SK-N-SH (cell line): Measurements from ENCODE around the gene ANKRD16. TPM values are rescaled to one million over a fixed set of nuclear protein-coding genes. Genes with fewer than 3 reads are reported as not detected.

Experiments used
- CTCF ChIA-PET: fragments of 300-600, 350-600 bp; formaldehyde crosslinking; extraction: SDS; loops from one replicate; lab custom pipeline; 2021; lab: Yijun Ruan, JAX
- POLR2A ChIA-PET: fragments of 350-600 bp; sonication (Branson Sonifier 250); formaldehyde crosslinking; extraction: SDS; loops from one replicate; lab custom pipeline; 2020; ENCODE audit warnings: antibody characterized with exemption, inconsistent platforms; lab: Yijun Ruan, JAX
- DNase-seq: peaks from one replicate; pipeline ENCODE4 v3.0.0; 2012
- H2AFZ ChIP-seq: fragments of 200-600 bp; sonication (generic); 2 replicates; pipeline ENCODE4 v1.8.1; 2016; ENCODE audit warnings: antibody characterized with exemption, mild to moderate bottlenecking, low read depth
- H3F3A ChIP-seq: fragments of 200-600 bp; sonication (generic); replicated peaks from 2 replicates; pipeline ENCODE3; 2016; ENCODE audit warnings: antibody characterized with exemption, mild to moderate bottlenecking; ENCODE audit not compliant: insufficient read depth
- H3K27ac ChIP-seq, 2 experiments: fragments of 200-500 bp in 1 of 2; fragments of 200-600 bp in 1 of 2; sonication (Bioruptor generic) in 1 of 2; sonication (generic), shearing (Covaris generic) in 1 of 2; 2 replicates each; pipeline versions ENCODE4 v1.5.1 to v1.6.1; 2014 to 2016; ENCODE audit warnings: low read depth in 2 of 2, inconsistent platforms in 1 of 2, low read length in 1 of 2, mild to moderate bottlenecking in 1 of 2, mixed read lengths in 1 of 2
- H3K27me3 ChIP-seq: fragments of 200-600 bp; sonication (generic), shearing (Covaris generic); 2 replicates; pipeline ENCODE4 v1.6.1; 2016; ENCODE audit warnings: mixed run types; ENCODE audit not compliant: insufficient read depth
- H3K36me3 ChIP-seq, 2 experiments: fragments of 200-500 bp in 1 of 2; fragments of 200-600 bp in 1 of 2; sonication (Bioruptor generic) in 1 of 2; sonication (generic) in 1 of 2; replicated peaks in 1 of 2; 2 replicates each; pipeline versions ENCODE3 to v1.5.1; 2014 to 2016; ENCODE audit warnings: low read length in 1 of 2, mild to moderate bottlenecking in 1 of 2; ENCODE audit not compliant: insufficient read depth in 2 of 2, control insufficient read depth in 1 of 2
- H3K4me1 ChIP-seq, 2 experiments: fragments of 200-500 bp in 1 of 2; fragments of 200-600 bp in 1 of 2; sonication (Bioruptor generic) in 1 of 2; sonication (generic), shearing (Covaris generic) in 1 of 2; 2 replicates each; pipeline versions ENCODE4 v1.5.1 to v1.6.1; 2014 to 2016; ENCODE audit warnings: low read depth in 1 of 2, low read length in 1 of 2, mixed run types in 1 of 2; ENCODE audit not compliant: insufficient read depth in 2 of 2, control insufficient read depth in 1 of 2
- H3K4me2 ChIP-seq: fragments of 200-600 bp; sonication (generic), shearing (Covaris generic); 2 replicates; pipeline ENCODE4 v1.6.1; 2017; ENCODE audit warnings: mixed run types
- H3K4me3 ChIP-seq, 2 experiments: fragments of 200-500 bp in 1 of 2; fragments of 200-600 bp in 1 of 2; sonication (Bioruptor generic) in 1 of 2; sonication (generic), shearing (Covaris generic) in 1 of 2; 2 replicates each; pipeline versions ENCODE4 v1.5.1 to v1.8.1; 2014 to 2016; ENCODE audit warnings: low read depth in 2 of 2, inconsistent platforms in 1 of 2, low read length in 1 of 2, mild to moderate bottlenecking in 1 of 2, mixed read lengths in 1 of 2, moderate library complexity in 1 of 2
- H3K79me2 ChIP-seq: fragments of 200-600 bp; sonication (generic); 2 replicates; pipeline ENCODE4 v1.8.1; 2017; ENCODE audit warnings: mild to moderate bottlenecking; ENCODE audit not compliant: insufficient read depth
- H3K9ac ChIP-seq: fragments of 200-600 bp; sonication (generic); 2 replicates; pipeline ENCODE4 v1.6.1; 2017; ENCODE audit warnings: mixed run types
- H3K9me2 ChIP-seq: fragments of 200-600 bp; sonication (generic); 2 replicates; pipeline ENCODE4 v1.6.1; 2017; ENCODE audit warnings: mixed run types
- H3K9me3 ChIP-seq: fragments of 200-600 bp; sonication (generic); 2 replicates; pipeline ENCODE4 v1.6.1; 2017; ENCODE audit warnings: mixed run types, mild to moderate bottlenecking, moderate library complexity
- H4K20me1 ChIP-seq: fragments of 200-600 bp; sonication (generic); 2 replicates; pipeline ENCODE4 v1.6.1; 2017; ENCODE audit warnings: mild to moderate bottlenecking, mixed run types; ENCODE audit not compliant: insufficient read depth
- ELF1 ChIP-seq: IDR thresholded peaks from 2 replicates; pipeline ENCODE4 v1.4.0; 2012
- GABPA ChIP-seq: IDR thresholded peaks from 2 replicates; pipeline ENCODE4 v1.4.0; 2012; ENCODE audit warnings: low read depth, mild to moderate bottlenecking
- SIN3A ChIP-seq: IDR thresholded peaks from 2 replicates; pipeline ENCODE4 v1.6.1; 2012; ENCODE audit warnings: low read depth, mild to moderate bottlenecking, low read length, moderate library complexity, borderline replicate concordance
- WGBS: methylation state at CpG from one replicate; pipeline ENCODE4 v1.1.6; 2017; ENCODE audit warnings: low lambda C conversion rate; 5-methylcytosine and 5-hydroxymethylcytosine counted together
- polyA plus RNA-seq, 3 experiments: library from polyadenylated mRNA; depleted of rRNA; stranded (reverse); fragments of >200 nt; gene quantifications; 2 replicates each; pipeline ENCODE4 v1.2.3, GENCODE V29; 2012
- TF ChIP-seq, protein P1 (sequence below): IDR thresholded peaks from 2 replicates; pipeline ENCODE4 v1.6.1; 2012; ENCODE audit warnings: mild to moderate bottlenecking, low read depth, low read length, moderate library complexity
- TF ChIP-seq, protein P2 (sequence below): fragments of 200-600 bp; sonication (generic); IDR thresholded peaks from 2 replicates; pipeline ENCODE4 v1.6.1; 2017; ENCODE audit warnings: antibody characterized with exemption, mild to moderate bottlenecking, moderate library complexity

ANKRD16 gene
- polyA plus RNA-seq, 1 of the 3 experiments (the other 2 are of a cell fraction) = 9.9 TPM

DNA sequence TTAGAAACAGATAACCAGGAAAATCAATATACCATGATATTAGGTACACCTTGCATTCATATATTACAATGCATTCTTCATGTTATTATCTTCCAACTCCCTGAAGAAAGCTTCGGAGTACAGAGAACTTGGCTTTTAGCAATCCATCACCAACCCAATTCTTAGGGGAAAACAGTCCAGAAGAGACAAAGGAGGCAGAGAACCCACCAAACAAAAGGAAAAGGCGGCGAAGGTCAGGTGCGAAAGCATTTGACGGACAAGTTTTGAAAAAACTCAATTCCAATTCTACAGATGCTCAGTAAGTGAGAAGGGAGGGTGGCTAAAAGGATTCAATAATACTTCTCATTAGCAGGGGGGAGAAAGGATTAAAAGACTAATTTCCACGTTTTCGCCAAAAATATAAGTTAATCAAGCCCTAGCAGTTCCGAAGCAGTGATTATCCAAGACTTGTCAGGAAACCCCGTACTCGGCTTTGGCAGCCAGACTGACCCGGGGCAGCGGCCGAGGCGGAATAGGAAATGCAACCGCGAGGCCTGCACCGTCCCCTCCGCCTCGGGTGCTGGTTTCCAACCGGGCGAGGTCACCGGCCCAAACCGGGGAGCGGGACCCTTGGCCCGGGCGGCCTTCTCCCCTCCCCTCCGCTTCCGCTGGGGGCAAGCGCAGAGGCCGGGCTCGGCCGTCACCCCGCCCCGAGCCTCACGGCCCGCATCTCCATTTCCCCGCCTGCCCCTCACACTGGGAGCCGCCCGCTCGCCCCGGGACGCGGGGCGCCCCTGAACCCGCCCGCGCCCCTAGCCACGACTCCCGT lies 77.2 kb downstream of the ANKRD16 start:
- Histone ChIP-seq H4K20me1 (peaks cover 51% of the 10 kb centered on the region), H2AFZ (peak overlapping the region; percentile 85; the same call in 1 of the 2 replicates), H3K9me2 (no peaks in the 10 kb centered on the region), H3K9ac (peak overlapping the region; percentile 100), H3K79me2 (peaks cover 72% of the 10 kb centered on the region), H3K9me3 (no peaks in the 10 kb centered on the region), H3F3A (no peaks in the 10 kb centered on the region), H3K36me3 (peaks cover 3 to 13% of the 10 kb centered on the region in 2 experiments), H3K27ac (peak overlapping the region; percentile 94 to 96), H3K27me3 (no peaks in the 10 kb centered on the region), H3K4me1 (peaks cover 18 to 23% of the 10 kb centered on the region in 2 experiments; a peak in 3 of 4 replicates), H3K4me2 (peak overlapping the region; percentile 97), H3K4me3 (peak overlapping the region; percentile 79 to 98)
- TF ChIP-seq GABPA = peak; percentile 20; the same call in 1 of the 2 replicates
- peak; percentile 10; the same call in 1 of the 2 replicates for TF ChIP-seq ELF1
- TF ChIP-seq SIN3A = 0 out of 2 replicates have a peak, but pooled peaks have one; percentile 13
- TF ChIP-seq, protein P1, sequence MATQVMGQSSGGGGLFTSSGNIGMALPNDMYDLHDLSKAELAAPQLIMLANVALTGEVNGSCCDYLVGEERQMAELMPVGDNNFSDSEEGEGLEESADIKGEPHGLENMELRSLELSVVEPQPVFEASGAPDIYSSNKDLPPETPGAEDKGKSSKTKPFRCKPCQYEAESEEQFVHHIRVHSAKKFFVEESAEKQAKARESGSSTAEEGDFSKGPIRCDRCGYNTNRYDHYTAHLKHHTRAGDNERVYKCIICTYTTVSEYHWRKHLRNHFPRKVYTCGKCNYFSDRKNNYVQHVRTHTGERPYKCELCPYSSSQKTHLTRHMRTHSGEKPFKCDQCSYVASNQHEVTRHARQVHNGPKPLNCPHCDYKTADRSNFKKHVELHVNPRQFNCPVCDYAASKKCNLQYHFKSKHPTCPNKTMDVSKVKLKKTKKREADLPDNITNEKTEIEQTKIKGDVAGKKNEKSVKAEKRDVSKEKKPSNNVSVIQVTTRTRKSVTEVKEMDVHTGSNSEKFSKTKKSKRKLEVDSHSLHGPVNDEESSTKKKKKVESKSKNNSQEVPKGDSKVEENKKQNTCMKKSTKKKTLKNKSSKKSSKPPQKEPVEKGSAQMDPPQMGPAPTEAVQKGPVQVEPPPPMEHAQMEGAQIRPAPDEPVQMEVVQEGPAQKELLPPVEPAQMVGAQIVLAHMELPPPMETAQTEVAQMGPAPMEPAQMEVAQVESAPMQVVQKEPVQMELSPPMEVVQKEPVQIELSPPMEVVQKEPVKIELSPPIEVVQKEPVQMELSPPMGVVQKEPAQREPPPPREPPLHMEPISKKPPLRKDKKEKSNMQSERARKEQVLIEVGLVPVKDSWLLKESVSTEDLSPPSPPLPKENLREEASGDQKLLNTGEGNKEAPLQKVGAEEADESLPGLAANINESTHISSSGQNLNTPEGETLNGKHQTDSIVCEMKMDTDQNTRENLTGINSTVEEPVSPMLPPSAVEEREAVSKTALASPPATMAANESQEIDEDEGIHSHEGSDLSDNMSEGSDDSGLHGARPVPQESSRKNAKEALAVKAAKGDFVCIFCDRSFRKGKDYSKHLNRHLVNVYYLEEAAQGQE = no peak
- TF ChIP-seq, protein P2, sequence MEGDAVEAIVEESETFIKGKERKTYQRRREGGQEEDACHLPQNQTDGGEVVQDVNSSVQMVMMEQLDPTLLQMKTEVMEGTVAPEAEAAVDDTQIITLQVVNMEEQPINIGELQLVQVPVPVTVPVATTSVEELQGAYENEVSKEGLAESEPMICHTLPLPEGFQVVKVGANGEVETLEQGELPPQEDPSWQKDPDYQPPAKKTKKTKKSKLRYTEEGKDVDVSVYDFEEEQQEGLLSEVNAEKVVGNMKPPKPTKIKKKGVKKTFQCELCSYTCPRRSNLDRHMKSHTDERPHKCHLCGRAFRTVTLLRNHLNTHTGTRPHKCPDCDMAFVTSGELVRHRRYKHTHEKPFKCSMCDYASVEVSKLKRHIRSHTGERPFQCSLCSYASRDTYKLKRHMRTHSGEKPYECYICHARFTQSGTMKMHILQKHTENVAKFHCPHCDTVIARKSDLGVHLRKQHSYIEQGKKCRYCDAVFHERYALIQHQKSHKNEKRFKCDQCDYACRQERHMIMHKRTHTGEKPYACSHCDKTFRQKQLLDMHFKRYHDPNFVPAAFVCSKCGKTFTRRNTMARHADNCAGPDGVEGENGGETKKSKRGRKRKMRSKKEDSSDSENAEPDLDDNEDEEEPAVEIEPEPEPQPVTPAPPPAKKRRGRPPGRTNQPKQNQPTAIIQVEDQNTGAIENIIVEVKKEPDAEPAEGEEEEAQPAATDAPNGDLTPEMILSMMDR = no peak
- WGBS = under 1% methylated on average over 15 of the region's 49 CpGs
- peak; percentile 82 for DNase-seq
- ChIA-PET CTCF (no interaction called here), POLR2A (interaction anchor here (1.0 to 2.3 kb wide), 2 partner anchors 64 to 78 kb away, joined by 4 to 17 read pairs; partner anchors contain the start of genes ANKRD16 and FBH1)

Other genes starting within 250 kb of the ANKRD16 start
- 9.2 TPM in 2 replicates for gene ASB13, start 223.3 kb downstream of the ANKRD16 start, polyA plus RNA-seq (2012; rRNA removed)
- 21.2 and 29.8 TPM in 2 replicates for gene TASOR2, start 205.1 kb downstream of the ANKRD16 start, polyA plus RNA-seq (2012; rRNA removed)
- 94.3 and 99.1 TPM in 2 replicates for gene GDI2, start 76.5 kb downstream of the ANKRD16 start, polyA plus RNA-seq (2012; rRNA removed)
- gene FBH1, start 350 bp upstream of the ANKRD16 start, polyA plus RNA-seq (2012; rRNA removed) = 60.9 and 71.9 TPM in 2 replicates
- gene IL15RA, start 87.7 kb upstream of the ANKRD16 start, polyA plus RNA-seq (2012; rRNA removed) = 1.2 and 2.1 TPM in 2 replicates
- not detected in 2 replicates for gene IL2RA, start 172.5 kb upstream of the ANKRD16 start, polyA plus RNA-seq (2012; rRNA removed)
- gene RBM17, start 199.1 kb upstream of the ANKRD16 start, polyA plus RNA-seq (2012; rRNA removed) = 32.6 and 34.2 TPM in 2 replicates